ENCODE results near the gene CD300LD. TPM values are rescaled to one million over a fixed set of nuclear protein-coding genes. Genes with fewer than 3 reads are reported as not detected.

Gene CD300LD
- polyA plus RNA-seq, 1 donor from 2014 or later, result not detected

GRCh38 chr17:74601944-74602572 lies 10.0 kb upstream of the CD300LD start:
- Histone ChIP-seq H3K27ac (ENCODE audit: low read length) (no peak overlapping the region), H3F3A (ENCODE audit: insufficient read depth, low read length, poor library complexity, severe bottlenecking) (no peaks in the 10 kb centered on the region), H3K27me3 (ENCODE audit: insufficient read depth, low read depth, low read length) (no peaks in the 10 kb centered on the region), H3K9me3 (ENCODE audit: low read length) (no peaks in the 10 kb centered on the region), H3K79me2 (replicated peaks; ENCODE audit: insufficient read depth, low read length) (no peaks in the 10 kb centered on the region), H3K9ac (ENCODE audit: low read length) (no peak overlapping the region), H4K20me1 (ENCODE audit: insufficient read depth) (no peaks in the 10 kb centered on the region), H3K9me2 (ENCODE audit: insufficient read depth, low read length) (no peaks in the 10 kb centered on the region), H3K36me3 (ENCODE audit: insufficient read depth, low read length) (no peaks in the 10 kb centered on the region), H2AFZ (ENCODE audit: low read depth, low read length) (no peak overlapping the region), H3K4me3 (ENCODE audit: low read length) (no peak overlapping the region), H3K4me2 (ENCODE audit: low read length) (no peak overlapping the region)
- TF ChIP-seq CTCF (IDR thresholded peaks at IDR 0.05; ENCODE audit: poor library complexity, severe bottlenecking) (peak; percentile 63), SMC3 (conservative IDR thresholded peaks at IDR 0.05; ENCODE audit: poor library complexity) (peak; percentile 13), REST (IDR thresholded peaks at IDR 0.05; ENCODE audit: borderline replicate concordance) (no peak), RAD21 (conservative IDR thresholded peaks at IDR 0.05) (peak; percentile 57), EP300 (conservative IDR thresholded peaks at IDR 0.05; ENCODE audit: poor library complexity, severe bottlenecking) (no peak), POLR2AphosphoS5 (IDR thresholded peaks at IDR 0.05) (no peak), TAF1 (IDR thresholded peaks at IDR 0.05; ENCODE audit: low read depth) (no peak), MXI1 (conservative IDR thresholded peaks at IDR 0.05; ENCODE audit: poor library complexity, severe bottlenecking) (no peak), EZH2 (IDR thresholded peaks at IDR 0.05; ENCODE audit: borderline replicate concordance, insufficient read depth, low read length, poor library complexity, severe bottlenecking) (no peak)

GRCh38 chr17:74599448-74599939 lies 7.4 kb upstream of the CD300LD start:
- Histone ChIP-seq H3F3A (ENCODE audit: insufficient read depth, low read length, poor library complexity, severe bottlenecking) (no peaks in the 10 kb centered on the region), H3K79me2 (replicated peaks; ENCODE audit: insufficient read depth, low read length) (no peaks in the 10 kb centered on the region), H3K4me2 (ENCODE audit: low read length) (no peak overlapping the region), H3K36me3 (ENCODE audit: insufficient read depth, low read length) (no peaks in the 10 kb centered on the region), H2AFZ (ENCODE audit: low read depth, low read length) (no peak overlapping the region), H3K9me3 (ENCODE audit: low read length) (no peaks in the 10 kb centered on the region), H3K27ac (ENCODE audit: low read length) (no peak overlapping the region), H3K9me2 (ENCODE audit: insufficient read depth, low read length) (no peaks in the 10 kb centered on the region), H3K4me3 (ENCODE audit: low read length) (no peak overlapping the region), H3K27me3 (ENCODE audit: insufficient read depth, low read depth, low read length) (no peaks in the 10 kb centered on the region), H3K9ac (ENCODE audit: low read length) (no peak overlapping the region), H4K20me1 (ENCODE audit: insufficient read depth) (no peaks in the 10 kb centered on the region)
- no peak for TF ChIP-seq MXI1 (conservative IDR thresholded peaks at IDR 0.05; ENCODE audit: poor library complexity, severe bottlenecking)
- no peak for TF ChIP-seq EP300 (conservative IDR thresholded peaks at IDR 0.05; ENCODE audit: poor library complexity, severe bottlenecking)
- TF ChIP-seq CTCF (IDR thresholded peaks at IDR 0.05; ENCODE audit: poor library complexity, severe bottlenecking), result no peak
- no peak for TF ChIP-seq TAF1 (IDR thresholded peaks at IDR 0.05; ENCODE audit: low read depth)
- no peak for TF ChIP-seq REST (IDR thresholded peaks at IDR 0.05; ENCODE audit: borderline replicate concordance)
- no peak for TF ChIP-seq EZH2 (IDR thresholded peaks at IDR 0.05; ENCODE audit: borderline replicate concordance, insufficient read depth, low read length, poor library complexity, severe bottlenecking)
- no peak for TF ChIP-seq POLR2AphosphoS5 (IDR thresholded peaks at IDR 0.05)
- no peak for TF ChIP-seq RAD21 (conservative IDR thresholded peaks at IDR 0.05)
- TF ChIP-seq SMC3 (conservative IDR thresholded peaks at IDR 0.05; ENCODE audit: poor library complexity), result no peak
